NT2/D1 (cell line): ENCODE data around the gene NT5M.
"Not testable (repeated sequence)": the region's sequence is repeated elsewhere in the genome, so short reads cannot be mapped to it uniquely, and the experiment has no call there.

Source experiments
- DNase-seq: peaks from one replicate; pipeline ENCODE4 v3.0.0-alpha.2; 2011; ENCODE audit warnings: low read depth, low spot score
- H3K27me3 ChIP-seq: 2 replicates; pipeline ENCODE4 v1.6.0; 2011; ENCODE audit warnings: mild to moderate bottlenecking; ENCODE audit not compliant: insufficient read length, insufficient read depth
- H3K36me3 ChIP-seq: 2 replicates; pipeline ENCODE4 v1.6.1; 2011; ENCODE audit warnings: mild to moderate bottlenecking, low read length, mixed read lengths; ENCODE audit not compliant: insufficient read depth, insufficient read length
- H3K4me1 ChIP-seq: 2 replicates; pipeline ENCODE4 v1.5.1; 2011; ENCODE audit not compliant: insufficient read depth, insufficient read length
- H3K4me3 ChIP-seq: 2 replicates; pipeline ENCODE4 v1.5.1; 2011; ENCODE audit warnings: low read depth; ENCODE audit not compliant: insufficient read length
- H3K9ac ChIP-seq: 2 replicates; pipeline ENCODE4 v1.6.0; 2011; ENCODE audit warnings: low read depth; ENCODE audit not compliant: insufficient read length
- H3K9me3 ChIP-seq: 2 replicates; pipeline ENCODE4 v1.5.1; 2011; ENCODE audit warnings: mild to moderate bottlenecking, low read length; ENCODE audit not compliant: insufficient read depth
- SUZ12 ChIP-seq: IDR thresholded peaks from 2 replicates; pipeline ENCODE4 v1.6.1; 2011; ENCODE audit not compliant: insufficient read length, insufficient read depth; ENCODE audit errors: extremely low read depth
- YY1 ChIP-seq: IDR thresholded peaks from 2 replicates; pipeline ENCODE4 v1.6.1; 2011; ENCODE audit not compliant: insufficient read length, insufficient read depth
- ZNF274 ChIP-seq: IDR thresholded peaks from 2 replicates; pipeline ENCODE4 v1.6.1; 2011; ENCODE audit warnings: mild to moderate bottlenecking, low read depth, low read length

The NT5M gene

DNA sequence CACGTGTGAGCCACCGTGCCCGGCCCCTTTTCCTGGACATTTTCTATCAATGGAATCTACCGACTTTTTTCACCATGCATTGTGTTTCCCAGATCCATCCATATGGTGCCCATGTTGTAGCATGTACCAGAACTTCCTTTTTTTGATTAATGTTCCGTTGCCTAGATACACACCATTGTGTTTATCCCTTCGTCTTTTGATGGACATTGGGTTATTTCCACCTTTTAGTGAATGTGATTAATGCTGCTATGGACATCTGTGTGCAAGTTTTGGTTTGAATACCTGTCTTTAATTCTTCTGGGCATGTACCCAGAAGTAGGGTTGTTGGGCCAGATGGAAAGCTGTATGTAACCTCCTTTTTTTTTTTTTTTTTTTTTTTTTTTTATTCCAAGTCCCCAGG is 79.8 kb downstream of the NT5M start:
- H3K9me3 ChIP-seq, result no peaks in the 10 kb centered on the region
- no peak for TF ChIP-seq SUZ12
- no peak for TF ChIP-seq ZNF274
- TF ChIP-seq YY1, result no peak
- DNase-seq, result no peak

GRCh38 chr17:17383431-17384290 is 80.5 kb downstream of the NT5M start:
- not testable (repeated sequence) for H3K9me3 ChIP-seq, DNase-seq, H3K4me1 ChIP-seq, H3K27me3 ChIP-seq, H3K9ac ChIP-seq, H3K36me3 ChIP-seq, H3K4me3 ChIP-seq

More for the DNA sequence above, 79.8 kb downstream of the NT5M start:
- H3K4me3 ChIP-seq, result no peak overlapping the region
- peaks cover 9% of the 10 kb centered on the region for H3K4me1 ChIP-seq
- H3K9ac ChIP-seq, result no peak overlapping the region
- peaks cover 6% of the 10 kb centered on the region for H3K27me3 ChIP-seq
- H3K36me3 ChIP-seq, result no peaks in the 10 kb centered on the region

- Histone ChIP-seq H3K4me3 (no peak overlapping the region), H3K9ac (no peak overlapping the region), H3K9me3 (no peaks in the 10 kb centered on the region), H3K4me1 (peaks cover 4% of the 10 kb centered on the region), H3K36me3 (no peaks in the 10 kb centered on the region), H3K27me3 (peaks cover 6% of the 10 kb centered on the region)
- no peak for DNase-seq
- no peak for TF ChIP-seq ZNF274
- TF ChIP-seq SUZ12, result no peak
- TF ChIP-seq YY1, result no peak
These were observed 81.1 kb downstream of the NT5M start for GRCh38 chr17:17384291-17384615.

GRCh38 chr17:17384961-17385360 is 81.8 kb downstream of the NT5M start:
- Histone ChIP-seq H3K27me3 (peaks cover 6% of the 10 kb centered on the region), H3K9me3 (no peaks in the 10 kb centered on the region), H3K9ac (no peak overlapping the region), H3K4me1 (peaks cover 4% of the 10 kb centered on the region), H3K4me3 (no peak overlapping the region), H3K36me3 (no peaks in the 10 kb centered on the region)
- DNase-seq, result no peak
- no peak for TF ChIP-seq ZNF274
- no peak for TF ChIP-seq SUZ12
- TF ChIP-seq YY1, result no peak

DNA sequence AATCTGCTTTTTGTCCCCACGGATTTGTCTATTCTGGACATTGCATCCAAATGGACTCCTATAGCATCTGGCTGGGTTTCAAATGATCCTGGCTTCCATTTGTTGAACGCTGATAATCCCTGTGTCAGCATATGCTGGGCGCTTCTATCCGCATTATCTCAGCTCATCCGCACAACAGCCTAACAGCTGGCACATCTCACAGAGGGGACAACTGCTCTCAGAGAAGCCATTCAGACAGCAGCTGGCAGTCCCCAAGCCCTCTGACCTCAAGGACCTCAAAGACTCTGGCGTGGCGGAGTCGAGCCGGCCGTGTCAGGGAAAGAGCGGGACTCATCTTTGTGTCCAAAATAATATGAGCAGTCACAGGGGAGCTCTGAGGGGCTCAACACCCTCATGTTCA is 82.3 kb downstream of the NT5M start:
- Histone ChIP-seq H3K4me1 (no peaks in the 10 kb centered on the region), H3K9me3 (no peaks in the 10 kb centered on the region), H3K27me3 (peaks cover 3% of the 10 kb centered on the region), H3K36me3 (no peaks in the 10 kb centered on the region), H3K4me3 (no peak overlapping the region), H3K9ac (no peak overlapping the region)
- no peak for TF ChIP-seq ZNF274
- TF ChIP-seq SUZ12, result no peak
- TF ChIP-seq YY1, result no peak
- DNase-seq, result no peak

- DNase-seq, result no peak
- H3K9me3 ChIP-seq, result no peaks in the 10 kb centered on the region
- TF ChIP-seq ZNF274 (no peak), SUZ12 (no peak), YY1 (no peak)
- H3K4me3 ChIP-seq, result no peak overlapping the region
- no peak overlapping the region for H3K9ac ChIP-seq
- no peaks in the 10 kb centered on the region for H3K4me1 ChIP-seq
- no peaks in the 10 kb centered on the region for H3K27me3 ChIP-seq
- no peaks in the 10 kb centered on the region for H3K36me3 ChIP-seq
These were observed 83.1 kb downstream of the NT5M start for GRCh38 chr17:17386094-17386800.

DNA sequence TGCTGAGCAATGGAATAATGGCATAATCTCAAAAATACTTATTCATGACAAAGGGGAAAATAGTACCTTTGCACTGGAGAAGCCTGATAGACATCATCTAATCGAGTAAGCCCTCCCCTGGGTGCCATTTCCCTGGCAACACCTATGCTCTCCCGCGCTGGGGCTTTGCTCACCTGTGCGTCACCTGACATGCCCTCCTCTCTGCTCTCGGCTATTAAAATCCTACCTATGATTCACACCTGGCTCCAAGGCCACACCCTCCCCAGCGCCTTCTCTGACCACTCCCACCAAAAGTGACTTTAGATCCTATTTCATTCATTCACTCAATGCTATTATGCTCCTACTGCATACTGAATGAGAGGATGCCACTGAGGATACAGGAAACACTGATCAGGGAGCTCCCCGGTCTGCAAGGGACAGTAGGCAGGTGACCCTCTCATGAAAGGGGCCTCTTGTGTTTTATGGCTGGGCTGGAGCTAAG is 83.9 kb downstream of the NT5M start:
- Histone ChIP-seq H3K9ac (no peak overlapping the region), H3K36me3 (no peaks in the 10 kb centered on the region), H3K4me1 (no peaks in the 10 kb centered on the region), H3K27me3 (no peaks in the 10 kb centered on the region), H3K9me3 (peaks cover 4% of the 10 kb centered on the region; the same call in 1 of the 2 replicates), H3K4me3 (no peak overlapping the region)
- DNase-seq, result no peak
- TF ChIP-seq ZNF274, result no peak
- no peak for TF ChIP-seq YY1
- TF ChIP-seq SUZ12, result no peak
